ENCODE data around the gene ACTR1B.

GRCh38 chr2:97662895-97663625 is 784 bp downstream of the ACTR1B start:
- TF ChIP-seq, protein P1, sequence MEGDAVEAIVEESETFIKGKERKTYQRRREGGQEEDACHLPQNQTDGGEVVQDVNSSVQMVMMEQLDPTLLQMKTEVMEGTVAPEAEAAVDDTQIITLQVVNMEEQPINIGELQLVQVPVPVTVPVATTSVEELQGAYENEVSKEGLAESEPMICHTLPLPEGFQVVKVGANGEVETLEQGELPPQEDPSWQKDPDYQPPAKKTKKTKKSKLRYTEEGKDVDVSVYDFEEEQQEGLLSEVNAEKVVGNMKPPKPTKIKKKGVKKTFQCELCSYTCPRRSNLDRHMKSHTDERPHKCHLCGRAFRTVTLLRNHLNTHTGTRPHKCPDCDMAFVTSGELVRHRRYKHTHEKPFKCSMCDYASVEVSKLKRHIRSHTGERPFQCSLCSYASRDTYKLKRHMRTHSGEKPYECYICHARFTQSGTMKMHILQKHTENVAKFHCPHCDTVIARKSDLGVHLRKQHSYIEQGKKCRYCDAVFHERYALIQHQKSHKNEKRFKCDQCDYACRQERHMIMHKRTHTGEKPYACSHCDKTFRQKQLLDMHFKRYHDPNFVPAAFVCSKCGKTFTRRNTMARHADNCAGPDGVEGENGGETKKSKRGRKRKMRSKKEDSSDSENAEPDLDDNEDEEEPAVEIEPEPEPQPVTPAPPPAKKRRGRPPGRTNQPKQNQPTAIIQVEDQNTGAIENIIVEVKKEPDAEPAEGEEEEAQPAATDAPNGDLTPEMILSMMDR (IDR thresholded peaks at IDR 0.05; ENCODE audit: borderline replicate concordance, extremely low read depth, low read length, poor library complexity, severe bottlenecking), result no peak
- TF ChIP-seq EZH2 (IDR thresholded peaks at IDR 0.05; ENCODE audit: borderline replicate concordance, low read depth, low read length, severe bottlenecking), result no peak

Data from DND-41 (cell line).